Lung (tissue), 12 donors: ENCODE data around the gene ADIG. TPM values are rescaled to one million over a fixed set of nuclear protein-coding genes. Genes with fewer than 3 reads are reported as not detected.

Experiments
- ATAC-seq: fragments of 200-7000 bp; cut with Tn5 transposase; one replicate; pipeline ENCODE4 v1.9.1; 2020; ENCODE audit warnings: moderate number of reproducible peaks; ENCODE audit not compliant: insufficient read depth, low FRiP score
- DNase-seq, 3 donors: peaks; one replicate each; pipeline ENCODE4 v3.0.0-alpha.2; 2013 to 2017
- H3K27ac ChIP-seq, 2 donors: one replicate each; pipeline ENCODE4 v1.5.1; 2013; ENCODE audit warnings: mild to moderate bottlenecking in 2 of 2, moderate library complexity in 2 of 2, control low read depth in 1 of 2, inconsistent platforms in 1 of 2, low read depth in 1 of 2, low read length in 1 of 2
- H3K27me3 ChIP-seq, 3 donors: one replicate each; pipeline ENCODE4 v1.5.1; 2013; ENCODE audit warnings: low read length in 2 of 3; ENCODE audit not compliant: control insufficient read depth in 3 of 3, insufficient read depth in 3 of 3
- H3K36me3 ChIP-seq, 4 donors: one replicate each; pipeline ENCODE4 v1.5.1; 2013; ENCODE audit warnings: low read length in 4 of 4, mild to moderate bottlenecking in 1 of 4, moderate library complexity in 1 of 4; ENCODE audit not compliant: control insufficient read depth in 4 of 4, insufficient read depth in 4 of 4
- H3K4me1 ChIP-seq, 5 donors: one replicate each; pipeline ENCODE4 v1.5.1; 2013; ENCODE audit warnings: low read length in 5 of 5, mild to moderate bottlenecking in 2 of 5, moderate library complexity in 1 of 5; ENCODE audit not compliant: control insufficient read depth in 5 of 5, insufficient read depth in 5 of 5
- H3K4me3 ChIP-seq: one replicate; pipeline ENCODE4 v1.5.1; 2013; ENCODE audit warnings: mild to moderate bottlenecking, control low read depth, moderate library complexity
- H3K9ac ChIP-seq, 2 donors: one replicate each; pipeline ENCODE4 v1.5.1; 2013; ENCODE audit warnings: low read length in 2 of 2, control low read depth in 1 of 2; ENCODE audit not compliant: insufficient read depth in 1 of 2
- H3K9me3 ChIP-seq, 4 donors: one replicate each; pipeline ENCODE4 v1.5.1; 2013; ENCODE audit warnings: low read length in 3 of 4, mild to moderate bottlenecking in 1 of 4, moderate library complexity in 1 of 4; ENCODE audit not compliant: control insufficient read depth in 4 of 4, insufficient read depth in 3 of 4
- CTCF ChIP-seq: IDR thresholded peaks from 2 replicates; pipeline ENCODE4 v1.5.1; 2012; ENCODE audit warnings: mild to moderate bottlenecking; ENCODE audit errors: control extremely low read depth, extremely low read depth
- WGBS, 2 donors: extraction: QIAGEN DNeasy Blood & Tissue Kit; methylation state at CpG; one replicate each; pipeline ENCODE4 v1.1.7; 2013; 5-methylcytosine and 5-hydroxymethylcytosine counted together
- polyA plus RNA-seq, 2 donors: library from polyadenylated mRNA; stranded (reverse); fragments of 200-250 nt; gene quantifications; one replicate each; pipeline ENCODE4 v1.2.1, GENCODE V29; 2013
- total RNA-seq, 2 donors: library from RNA; depleted of rRNA in 1 of 2; stranded (reverse); fragments of >200 nt in 1 of 2; gene quantifications; one replicate each; pipeline ENCODE4 v1.2.1, GENCODE V29; 2014 to 2021
- donor health status: control.
- donor health status: control.
- donor health status: Bipolar disorder and iron deficiency.
- donor health status: healthy.
- donor health status: DM: yes; HTN: yes; CAD: no.

Gene ADIG
- total and polyA plus RNA-seq, 4 donors: not detected

GRCh38 chr20:38617830-38618196 is 36.8 kb downstream of the ADIG start:
- WGBS, 2 donors: 75 to 88% methylated on average over 4 of the region's 4 CpGs
- ATAC-seq (no peak), DNase-seq (no peak)
- Histone ChIP-seq H3K27me3 (peaks cover 0 to 34% (median 2%) of the 10 kb centered on the region in 3 donors), H3K27ac (no peak overlapping the region), H3K4me1 (no peaks in the 10 kb centered on the region), H3K36me3 (no peaks in the 10 kb centered on the region), H3K9ac (no peak overlapping the region), H3K9me3 (no peaks in the 10 kb centered on the region), H3K4me3 (no peak overlapping the region)
- TF ChIP-seq CTCF: no peak

GRCh38 chr20:38620441-38620840 is 39.4 kb downstream of the ADIG start:
- ATAC-seq: no peak
- 59 to 65% methylated on average over 9 of the region's 9 CpGs for WGBS, 2 donors
- peaks cover 0 to 31% (median 2%) of the 10 kb centered on the region in 3 donors for H3K27me3 ChIP-seq

GRCh38 chr20:38623061-38623460 is 42.1 kb downstream of the ADIG start:
- DNase-seq (no peak), ATAC-seq (no peak)
- peaks cover 0 to 25% (median 2%) of the 10 kb centered on the region in 3 donors for H3K27me3 ChIP-seq
- H3K9me3 ChIP-seq: peaks cover 0 to 9% (median 2%) of the 10 kb centered on the region in 4 donors
- no peak overlapping the region for H3K4me3 ChIP-seq
- no peaks in the 10 kb centered on the region for H3K4me1 ChIP-seq
- no peak overlapping the region for H3K9ac ChIP-seq
- WGBS, 2 donors: 70 to 72% methylated on average over 4 of the region's 4 CpGs
- H3K27ac ChIP-seq: no peak overlapping the region
- no peak for TF ChIP-seq CTCF
- H3K36me3 ChIP-seq: no peaks in the 10 kb centered on the region

More at GRCh38 chr20:38620441-38620840, 39.4 kb downstream of the ADIG start:
- DNase-seq: no peak
- Histone ChIP-seq H3K27ac (no peak overlapping the region), H3K9me3 (peaks cover 0 to 9% (median 2%) of the 10 kb centered on the region in 4 donors), H3K4me1 (no peaks in the 10 kb centered on the region), H3K9ac (no peak overlapping the region), H3K4me3 (no peak overlapping the region), H3K36me3 (no peaks in the 10 kb centered on the region)
- TF ChIP-seq CTCF: no peak

GRCh38 chr20:38624084-38624483 is 43.1 kb downstream of the ADIG start:
- Histone ChIP-seq H3K36me3 (no peaks in the 10 kb centered on the region), H3K4me3 (no peak overlapping the region), H3K27me3 (peaks cover 0 to 18% (median 2%) of the 10 kb centered on the region in 3 donors), H3K9me3 (peaks cover 0 to 9% (median 2%) of the 10 kb centered on the region in 4 donors), H3K27ac (no peak overlapping the region), H3K9ac (no peak overlapping the region), H3K4me1 (no peaks in the 10 kb centered on the region)
- no peak for TF ChIP-seq CTCF
- 66 to 90% methylated on average over 2 of the region's 2 CpGs for WGBS, 2 donors
- no peak for ATAC-seq
- no peak for DNase-seq
